ENCODE measurements around the gene WDR7.
"Not testable (repeated sequence)": the region's sequence is repeated elsewhere in the genome, so short reads cannot be mapped to it uniquely, and the experiment has no call there.

Gene WDR7

DNA sequence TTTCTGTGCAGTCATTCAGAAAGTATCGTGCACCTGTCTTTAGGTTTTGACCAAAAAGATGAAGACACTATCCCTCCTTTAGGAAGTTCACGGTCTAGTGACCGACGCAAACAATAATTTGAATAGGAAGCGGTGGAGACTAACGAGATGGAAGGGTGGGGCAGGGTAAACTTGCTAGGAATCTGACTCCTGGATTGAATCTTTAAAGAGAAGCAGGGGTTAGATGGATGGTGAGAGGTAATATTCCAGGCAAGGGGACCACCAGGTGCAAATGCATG lies 12.1 kb upstream of the WDR7 start:
- Histone ChIP-seq H3K27me3 (ENCODE audit: control insufficient read depth, insufficient read depth, low read length) (no peaks in the 10 kb centered on the region), H3K9ac (ENCODE audit: low read length) (peak overlapping the region; percentile 67), H3K27ac (ENCODE audit: low read depth, low read length) (peak overlapping the region; percentile 85), H3K9me3 (ENCODE audit: control insufficient read depth, insufficient read depth, low read depth, low read length) (no peaks in the 10 kb centered on the region), H3K4me1 (ENCODE audit: control insufficient read depth, insufficient read depth, low read length) (peaks cover 6% of the 10 kb centered on the region; the same call in 1 of the 2 replicates), H3K36me3 (ENCODE audit: control insufficient read depth, insufficient read depth, low read length) (peaks cover 16% of the 10 kb centered on the region), H3K4me3 (ENCODE audit: low read depth, low read length) (peak overlapping the region; percentile 99)

DNA sequence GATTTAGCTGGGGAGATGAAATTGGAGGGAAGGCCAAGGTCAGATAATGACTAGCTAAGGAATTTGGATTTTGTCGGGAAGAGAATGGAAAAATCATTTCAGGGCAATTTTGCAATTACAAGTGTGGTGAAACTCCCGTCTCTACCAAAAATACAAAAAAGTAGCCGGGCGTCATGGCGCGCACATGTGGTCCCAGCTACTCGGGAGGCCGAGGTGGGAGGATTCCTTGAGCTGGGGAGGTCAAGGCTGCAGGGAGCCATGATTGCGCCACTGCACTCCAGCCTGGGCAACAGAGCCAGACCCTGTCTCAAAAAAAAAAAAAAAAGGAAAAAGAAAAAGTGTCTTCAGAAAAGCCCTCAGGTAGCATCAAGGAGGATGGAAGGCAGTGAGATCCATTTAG lies 11.6 kb upstream of the WDR7 start:
- Histone ChIP-seq H3K9ac (ENCODE audit: low read length) (no peak overlapping the region), H3K36me3 (ENCODE audit: control insufficient read depth, insufficient read depth, low read length) (peaks cover 11% of the 10 kb centered on the region), H3K4me1 (ENCODE audit: control insufficient read depth, insufficient read depth, low read length) (peaks cover 6% of the 10 kb centered on the region; the same call in 1 of the 2 replicates), H3K4me3 (ENCODE audit: low read depth, low read length) (peak overlapping the region; percentile 99; the same call in 1 of the 2 replicates), H3K27me3 (ENCODE audit: control insufficient read depth, insufficient read depth, low read length) (no peaks in the 10 kb centered on the region), H3K9me3 (ENCODE audit: control insufficient read depth, insufficient read depth, low read depth, low read length) (no peaks in the 10 kb centered on the region), H3K27ac (ENCODE audit: low read depth, low read length) (no peak overlapping the region; the same call in 1 of the 2 replicates)

- H3K27ac ChIP-seq (ENCODE audit: low read depth, low read length) = no peak overlapping the region
- H3K9ac ChIP-seq (ENCODE audit: low read length) = no peak overlapping the region
- H3K4me1 ChIP-seq (ENCODE audit: control insufficient read depth, insufficient read depth, low read length) = peaks cover 6% of the 10 kb centered on the region; the same call in 1 of the 2 replicates
- H3K9me3 ChIP-seq (ENCODE audit: control insufficient read depth, insufficient read depth, low read depth, low read length) = no peaks in the 10 kb centered on the region
- H3K27me3 ChIP-seq (ENCODE audit: control insufficient read depth, insufficient read depth, low read length) = no peaks in the 10 kb centered on the region
- H3K4me3 ChIP-seq (ENCODE audit: low read depth, low read length) = no peak overlapping the region
- no peaks in the 10 kb centered on the region; the same call in 1 of the 2 replicates for H3K36me3 ChIP-seq (ENCODE audit: control insufficient read depth, insufficient read depth, low read length)
Measured at GRCh38 chr18:56641714-56642337, 9.3 kb upstream of the WDR7 start.

GRCh38 chr18:56643381-56643780 lies 7.8 kb upstream of the WDR7 start:
- H3K27ac ChIP-seq (ENCODE audit: low read depth, low read length) = no peak overlapping the region
- no peak overlapping the region for H3K9ac ChIP-seq (ENCODE audit: low read length)
- peaks cover 6% of the 10 kb centered on the region; the same call in 1 of the 2 replicates for H3K4me1 ChIP-seq (ENCODE audit: control insufficient read depth, insufficient read depth, low read length)
- no peaks in the 10 kb centered on the region for H3K9me3 ChIP-seq (ENCODE audit: control insufficient read depth, insufficient read depth, low read depth, low read length)
- no peaks in the 10 kb centered on the region for H3K27me3 ChIP-seq (ENCODE audit: control insufficient read depth, insufficient read depth, low read length)
- H3K4me3 ChIP-seq (ENCODE audit: low read depth, low read length) = no peak overlapping the region
- H3K36me3 ChIP-seq (ENCODE audit: control insufficient read depth, insufficient read depth, low read length) = no peaks in the 10 kb centered on the region

GRCh38 chr18:56645415-56646016 lies 5.6 kb upstream of the WDR7 start:
- H3K4me1 ChIP-seq (ENCODE audit: control insufficient read depth, insufficient read depth, low read length) = peaks cover under 1% of the 10 kb centered on the region; the same call in 1 of the 2 replicates
- H3K9ac ChIP-seq (ENCODE audit: low read length) = no peak overlapping the region
- H3K27me3 ChIP-seq (ENCODE audit: control insufficient read depth, insufficient read depth, low read length) = no peaks in the 10 kb centered on the region
- H3K36me3 ChIP-seq (ENCODE audit: control insufficient read depth, insufficient read depth, low read length) = no peaks in the 10 kb centered on the region
- no peaks in the 10 kb centered on the region for H3K9me3 ChIP-seq (ENCODE audit: control insufficient read depth, insufficient read depth, low read depth, low read length)
- H3K4me3 ChIP-seq (ENCODE audit: low read depth, low read length) = no peak overlapping the region
- H3K27ac ChIP-seq (ENCODE audit: low read depth, low read length) = no peak overlapping the region

DNA sequence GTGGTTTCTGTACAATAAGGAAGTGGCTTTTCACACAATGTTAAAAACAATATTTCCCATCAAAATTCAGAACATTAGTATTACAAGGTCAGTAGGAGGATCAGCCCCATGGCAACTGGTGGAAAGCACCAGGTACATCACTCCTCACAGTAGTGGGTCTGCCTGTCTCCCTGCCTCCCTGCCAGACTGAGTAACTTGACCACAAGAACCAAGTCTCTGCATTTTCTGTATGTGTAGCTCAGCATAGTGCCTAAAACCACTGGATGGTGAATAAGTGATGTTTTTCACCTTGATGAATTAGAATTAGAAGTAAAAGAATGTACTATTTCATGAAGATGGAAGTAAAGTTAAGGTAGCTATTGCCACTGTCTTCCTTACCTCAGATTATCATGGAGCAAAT lies 4.1 kb upstream of the WDR7 start:
- peaks cover 7% of the 10 kb centered on the region for H3K4me1 ChIP-seq (ENCODE audit: control insufficient read depth, insufficient read depth, low read length)
- H3K9ac ChIP-seq (ENCODE audit: low read length) = no peak overlapping the region
- no peaks in the 10 kb centered on the region for H3K9me3 ChIP-seq (ENCODE audit: control insufficient read depth, insufficient read depth, low read depth, low read length)
- H3K27me3 ChIP-seq (ENCODE audit: control insufficient read depth, insufficient read depth, low read length) = no peaks in the 10 kb centered on the region
- H3K4me3 ChIP-seq (ENCODE audit: low read depth, low read length) = no peak overlapping the region
- H3K27ac ChIP-seq (ENCODE audit: low read depth, low read length) = no peak overlapping the region
- no peaks in the 10 kb centered on the region for H3K36me3 ChIP-seq (ENCODE audit: control insufficient read depth, insufficient read depth, low read length)

- H3K27me3 ChIP-seq (ENCODE audit: control insufficient read depth, insufficient read depth, low read length) = no peaks in the 10 kb centered on the region
- H3K36me3 ChIP-seq (ENCODE audit: control insufficient read depth, insufficient read depth, low read length) = no peaks in the 10 kb centered on the region
- no peaks in the 10 kb centered on the region for H3K9me3 ChIP-seq (ENCODE audit: control insufficient read depth, insufficient read depth, low read depth, low read length)
- H3K27ac ChIP-seq (ENCODE audit: low read depth, low read length) = no peak overlapping the region
- no peak overlapping the region for H3K4me3 ChIP-seq (ENCODE audit: low read depth, low read length)
- no peak overlapping the region for H3K9ac ChIP-seq (ENCODE audit: low read length)
- H3K4me1 ChIP-seq (ENCODE audit: control insufficient read depth, insufficient read depth, low read length) = peaks cover 9% of the 10 kb centered on the region
Measured at GRCh38 chr18:56647951-56648893, 2.9 kb upstream of the WDR7 start.

DNA sequence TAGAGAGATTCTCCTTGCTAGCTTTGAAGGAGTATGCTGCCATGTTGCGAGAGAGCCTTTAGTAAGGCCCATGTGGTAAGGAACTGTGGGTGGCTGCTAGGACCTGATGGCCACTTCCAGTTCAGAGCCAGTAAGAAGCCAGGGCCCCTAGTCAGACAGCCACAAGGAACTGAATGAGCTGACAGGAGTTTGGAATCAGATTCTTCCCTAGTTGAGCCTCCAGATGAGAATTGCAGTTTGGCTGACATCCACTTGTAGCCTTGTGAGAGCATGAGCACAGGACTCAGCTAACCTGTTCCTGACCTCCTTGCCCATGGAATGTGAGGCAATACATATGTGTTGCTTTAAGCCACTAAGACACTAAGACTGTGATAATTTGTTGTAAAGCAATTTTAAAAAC lies 1.2 kb upstream of the WDR7 start:
- Histone ChIP-seq H3K4me1 (ENCODE audit: control insufficient read depth, insufficient read depth, low read length) (peaks cover 9% of the 10 kb centered on the region), H3K9me3 (ENCODE audit: control insufficient read depth, insufficient read depth, low read depth, low read length) (no peaks in the 10 kb centered on the region), H3K4me3 (ENCODE audit: low read depth, low read length) (no peak overlapping the region), H3K36me3 (ENCODE audit: control insufficient read depth, insufficient read depth, low read length) (no peaks in the 10 kb centered on the region), H3K9ac (ENCODE audit: low read length) (no peak overlapping the region), H3K27me3 (ENCODE audit: control insufficient read depth, insufficient read depth, low read length) (no peaks in the 10 kb centered on the region), H3K27ac (ENCODE audit: low read depth, low read length) (no peak overlapping the region)

- Histone ChIP-seq H3K4me3 (ENCODE audit: low read depth, low read length) (peak overlapping the region; percentile 89), H3K36me3 (ENCODE audit: control insufficient read depth, insufficient read depth, low read length) (no peaks in the 10 kb centered on the region), H3K4me1 (ENCODE audit: control insufficient read depth, insufficient read depth, low read length) (peaks cover 9% of the 10 kb centered on the region), H3K9me3 (ENCODE audit: control insufficient read depth, insufficient read depth, low read depth, low read length) (no peaks in the 10 kb centered on the region), H3K27ac (ENCODE audit: low read depth, low read length) (no peak overlapping the region), H3K27me3 (ENCODE audit: control insufficient read depth, insufficient read depth, low read length) (no peaks in the 10 kb centered on the region), H3K9ac (ENCODE audit: low read length) (peak overlapping the region; percentile 75)
Measured at GRCh38 chr18:56651771-56652092, 573 bp downstream of the WDR7 start.

GRCh38 chr18:56652802-56653201 lies 1.6 kb downstream of the WDR7 start:
- Histone ChIP-seq H3K36me3 (ENCODE audit: control insufficient read depth, insufficient read depth, low read length) (no peaks in the 10 kb centered on the region), H3K9me3 (ENCODE audit: control insufficient read depth, insufficient read depth, low read depth, low read length) (no peaks in the 10 kb centered on the region), H3K9ac (ENCODE audit: low read length) (no peak overlapping the region), H3K27me3 (ENCODE audit: control insufficient read depth, insufficient read depth, low read length) (no peaks in the 10 kb centered on the region), H3K4me3 (ENCODE audit: low read depth, low read length) (no peak overlapping the region), H3K27ac (ENCODE audit: low read depth, low read length) (no peak overlapping the region), H3K4me1 (ENCODE audit: control insufficient read depth, insufficient read depth, low read length) (peaks cover 9% of the 10 kb centered on the region)

DNA sequence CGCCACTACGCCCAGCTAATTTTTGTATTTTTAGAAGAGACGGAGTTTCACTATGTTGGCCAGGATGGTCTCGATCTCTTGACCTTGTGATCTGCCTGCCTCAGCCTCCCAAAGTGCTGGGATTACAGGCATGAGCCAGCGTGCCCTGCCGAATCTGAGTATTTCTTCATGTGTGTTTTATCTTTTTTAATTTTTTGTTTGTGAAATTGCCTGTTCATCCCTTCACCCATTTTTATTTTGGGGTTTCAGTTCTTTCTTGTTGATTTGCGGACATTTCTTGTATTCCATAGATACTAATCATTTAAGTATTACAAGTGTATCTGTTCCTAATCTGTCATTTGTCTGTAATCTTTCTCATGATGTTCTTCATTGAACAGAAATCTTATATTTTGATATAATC lies 3.1 kb downstream of the WDR7 start:
- H3K9ac ChIP-seq (ENCODE audit: low read length); H3K27ac ChIP-seq (ENCODE audit: low read depth, low read length): not testable (repeated sequence)

More for the DNA sequence above, 3.1 kb downstream of the WDR7 start:
- not testable (repeated sequence) for H3K4me1 ChIP-seq (ENCODE audit: control insufficient read depth, insufficient read depth, low read length); H3K9me3 ChIP-seq (ENCODE audit: control insufficient read depth, insufficient read depth, low read depth, low read length); H3K36me3 ChIP-seq (ENCODE audit: control insufficient read depth, insufficient read depth, low read length); H3K27me3 ChIP-seq (ENCODE audit: control insufficient read depth, insufficient read depth, low read length); H3K4me3 ChIP-seq (ENCODE audit: low read depth, low read length)

All from HUES6 (cell line).